HG03139 (cell line): ENCODE results near the gene NTM.

Experiments used
- ATAC-seq: cut with Tn5 transposase; IDR thresholded peaks from one replicate; pipeline ENCODE4 v1.9.1; 2021; ENCODE audit not compliant: unreplicated experiment

NTM gene

GRCh38 chr11:131982154-131982553 lies 611.7 kb downstream of the NTM start:
- ATAC-seq, result no peak

GRCh38 chr11:131985846-131986301 lies 615.5 kb downstream of the NTM start:
- ATAC-seq, result no peak

GRCh38 chr11:131987703-131988102 lies 617.3 kb downstream of the NTM start:
- no peak for ATAC-seq

- no peak for ATAC-seq
Measured at GRCh38 chr11:131991606-131992005, 621.2 kb downstream of the NTM start.

GRCh38 chr11:131993246-131993645 lies 622.8 kb downstream of the NTM start:
- no peak for ATAC-seq

- no peak for ATAC-seq
Measured at GRCh38 chr11:131998020-131998419, 627.6 kb downstream of the NTM start.

- ATAC-seq, result no peak
Measured at GRCh38 chr11:131999084-131999483, 628.7 kb downstream of the NTM start.

- ATAC-seq, result no peak
Measured at GRCh38 chr11:131999955-132000354, 629.5 kb downstream of the NTM start.

- no peak for ATAC-seq
Measured at GRCh38 chr11:132005887-132006286, 635.5 kb downstream of the NTM start.

- ATAC-seq, result no peak
Measured at GRCh38 chr11:132006884-132007580, 636.6 kb downstream of the NTM start.

- no peak for ATAC-seq
Measured at GRCh38 chr11:132008226-132008625, 637.8 kb downstream of the NTM start.

GRCh38 chr11:132008872-132009271 lies 638.5 kb downstream of the NTM start:
- ATAC-seq, result no peak

GRCh38 chr11:132020001-132020400 lies 649.6 kb downstream of the NTM start:
- no peak for ATAC-seq

GRCh38 chr11:132022285-132022684 lies 651.9 kb downstream of the NTM start:
- no peak for ATAC-seq

GRCh38 chr11:132022733-132023478 lies 652.5 kb downstream of the NTM start:
- no peak for ATAC-seq

- no peak for ATAC-seq
Measured at GRCh38 chr11:132024587-132025295, 654.3 kb downstream of the NTM start.

- ATAC-seq, result no peak
Measured at GRCh38 chr11:132026746-132027145, 656.3 kb downstream of the NTM start.

GRCh38 chr11:132028380-132029240 lies 658.2 kb downstream of the NTM start:
- ATAC-seq, result no peak

- no peak for ATAC-seq
Measured at GRCh38 chr11:132030896-132031295, 660.5 kb downstream of the NTM start.

- ATAC-seq, result no peak
Measured at GRCh38 chr11:132032555-132032954, 662.1 kb downstream of the NTM start.

- ATAC-seq, result no peak
Measured at GRCh38 chr11:132033051-132033450, 662.6 kb downstream of the NTM start.
